Bronchial epithelial cell (primary cell): Measurements from ENCODE around the gene DUSP22. TPM values are rescaled to one million over a fixed set of nuclear protein-coding genes. Genes with fewer than 3 reads are reported as not detected.

ENCODE experiments used
- DNase-seq: peaks from one replicate; pipeline ENCODE4 v3.0.0-alpha.2; 2010; ENCODE audit warnings: low read depth
- FAIRE-seq: peaks from 2 replicates; lab custom pipeline; 2011; peaks lifted over from hg19 to GRCh38; lab: Jason Lieb, UNC
- H3K27me3 ChIP-seq: 2 replicates; pipeline ENCODE4 v1.5.1; 2011; ENCODE audit warnings: low read length; ENCODE audit not compliant: control insufficient read depth, insufficient read depth
- H3K36me3 ChIP-seq: 2 replicates; pipeline ENCODE4 v1.5.1; 2011; ENCODE audit warnings: low read length; ENCODE audit not compliant: control insufficient read depth, insufficient read depth
- H3K4me3 ChIP-seq: 2 replicates; pipeline ENCODE4 v1.5.1; 2011; ENCODE audit warnings: mild to moderate bottlenecking, low read depth, low read length, control low read depth
- CTCF ChIP-seq: IDR thresholded peaks from 2 replicates; pipeline ENCODE4 v1.5.1; 2011; ENCODE audit warnings: mild to moderate bottlenecking, moderate library complexity, low read length, control low read depth, inconsistent platforms; ENCODE audit not compliant: insufficient read depth, severe bottlenecking
- total RNA-seq: library from RNA; depleted of rRNA; stranded (reverse); fragments of >200 nt; gene quantifications from 2 replicates; pipeline ENCODE4 v1.2.1, GENCODE V29; 2014

The DUSP22 gene
- total RNA-seq, 1 donor from 2014 or later, result 33.7 TPM

- FAIRE-seq (no peak), DNase-seq (peak; percentile 65)
- TF ChIP-seq CTCF, result no peak
- Histone ChIP-seq H3K36me3 (no peaks in the 10 kb centered on the region), H3K4me3 (no peak overlapping the region), H3K27me3 (no peaks in the 10 kb centered on the region)
These were observed 39.3 kb upstream of the DUSP22 start for GRCh38 chr6:252775-253535.

GRCh38 chr6:254016-254415 lies 38.3 kb upstream of the DUSP22 start:
- H3K4me3 ChIP-seq, result no peak overlapping the region
- FAIRE-seq, result no peak
- no peak for TF ChIP-seq CTCF
- no peaks in the 10 kb centered on the region for H3K36me3 ChIP-seq
- no peak for DNase-seq
- no peaks in the 10 kb centered on the region for H3K27me3 ChIP-seq

GRCh38 chr6:255041-255750 lies 37.1 kb upstream of the DUSP22 start:
- Histone ChIP-seq H3K27me3 (no peaks in the 10 kb centered on the region), H3K4me3 (no peak overlapping the region), H3K36me3 (no peaks in the 10 kb centered on the region)
- FAIRE-seq (no peak), DNase-seq (no peak)
- TF ChIP-seq CTCF, result no peak

- Histone ChIP-seq H3K36me3 (no peaks in the 10 kb centered on the region), H3K4me3 (no peak overlapping the region), H3K27me3 (no peaks in the 10 kb centered on the region)
- TF ChIP-seq CTCF, result no peak
- no peak for FAIRE-seq
- no peak for DNase-seq
These were observed 36.6 kb upstream of the DUSP22 start for GRCh38 chr6:255751-256083.

- DNase-seq (no peak), FAIRE-seq (no peak)
- Histone ChIP-seq H3K36me3 (no peaks in the 10 kb centered on the region), H3K27me3 (no peaks in the 10 kb centered on the region), H3K4me3 (no peak overlapping the region)
- TF ChIP-seq CTCF, result no peak
These were observed 36.1 kb upstream of the DUSP22 start for GRCh38 chr6:256169-256568.
